WI38 (cell line): ENCODE measurements around the gene EIF2B5.

Source experiments
- H3K4me3 ChIP-seq: 2 replicates; pipeline ENCODE4 v1.5.1; 2011; ENCODE audit warnings: low read depth, mild to moderate bottlenecking, control low read depth, low read length
- CTCF ChIP-seq: IDR thresholded peaks from 2 replicates; pipeline ENCODE4 v1.5.1; 2012; ENCODE audit warnings: low read depth, mild to moderate bottlenecking, control low read depth, low read length

Gene EIF2B5

GRCh38 chr3:184167786-184168185 lies 32.6 kb downstream of the EIF2B5 start:
- H3K4me3 ChIP-seq: no peak overlapping the region
- no peak for TF ChIP-seq CTCF

- TF ChIP-seq CTCF: no peak
- no peak overlapping the region for H3K4me3 ChIP-seq
These were observed 33.4 kb downstream of the EIF2B5 start for GRCh38 chr3:184168363-184169120.

- no peak overlapping the region for H3K4me3 ChIP-seq
- TF ChIP-seq CTCF: no peak
These were observed 35.0 kb downstream of the EIF2B5 start for GRCh38 chr3:184169896-184170875.

GRCh38 chr3:184171562-184171961 lies 36.4 kb downstream of the EIF2B5 start:
- no peak for TF ChIP-seq CTCF
- H3K4me3 ChIP-seq: no peak overlapping the region

- TF ChIP-seq CTCF: no peak
These were observed 37.7 kb downstream of the EIF2B5 start for GRCh38 chr3:184172681-184173373.

GRCh38 chr3:184173374-184173722 lies 38.2 kb downstream of the EIF2B5 start:
- H3K4me3 ChIP-seq: no peak overlapping the region
- TF ChIP-seq CTCF: no peak

More at GRCh38 chr3:184172681-184173373, 37.7 kb downstream of the EIF2B5 start:
- no peak overlapping the region for H3K4me3 ChIP-seq
